Measurements from ENCODE around the gene SYT13.

The SYT13 gene

GRCh38 chr11:45213717-45214116 is 72.4 kb downstream of the SYT13 start:
- no peak overlapping the region for H3K27ac ChIP-seq (ENCODE audit: low read length)
- no peaks in the 10 kb centered on the region for H3K9me3 ChIP-seq (ENCODE audit: insufficient read depth, low read length, severe bottlenecking)
- H3K4me3 ChIP-seq (ENCODE audit: low read depth in 1 of 2, low read length in 2 of 2) = no peak overlapping the region
- H3K36me3 ChIP-seq (ENCODE audit: insufficient read depth, low read length) = no peaks in the 10 kb centered on the region
- no peak overlapping the region for H2AFZ ChIP-seq (ENCODE audit: low read depth, low read length)
- H3K4me2 ChIP-seq (ENCODE audit: insufficient read depth, low read length) = no peak overlapping the region
- no peaks in the 10 kb centered on the region for H4K20me1 ChIP-seq (ENCODE audit: insufficient read depth, low read length)
- no peaks in the 10 kb centered on the region for H3K79me2 ChIP-seq (ENCODE audit: insufficient read depth, low read length)
- no peak for ATAC-seq (ENCODE audit: insufficient read depth, low read depth)
- no peak overlapping the region for H3K9ac ChIP-seq (ENCODE audit: low read depth, low read length)
- H3K4me1 ChIP-seq (ENCODE audit: insufficient read depth, low read length) = peaks cover 5% of the 10 kb centered on the region; the same call in 1 of the 2 replicates
- no peak for DNase-seq
- no peak for TF ChIP-seq CTCF (IDR thresholded peaks at IDR 0.05; ENCODE audit: borderline replicate concordance, extremely low read depth, low read length, poor library complexity, severe bottlenecking)
- TF ChIP-seq EZH2 (IDR thresholded peaks at IDR 0.05; ENCODE audit: borderline replicate concordance, low read depth, low read length, severe bottlenecking) = no peak
- no peaks in the 10 kb centered on the region for H3K27me3 ChIP-seq (ENCODE audit: insufficient read depth, low read length, poor library complexity)

GRCh38 chr11:45213316-45213665 is 72.8 kb downstream of the SYT13 start:
- TF ChIP-seq EZH2 (IDR thresholded peaks at IDR 0.05; ENCODE audit: borderline replicate concordance, low read depth, low read length, severe bottlenecking) (no peak), CTCF (IDR thresholded peaks at IDR 0.05; ENCODE audit: borderline replicate concordance, extremely low read depth, low read length, poor library complexity, severe bottlenecking) (no peak)
- Histone ChIP-seq H3K4me3 (ENCODE audit: low read depth in 1 of 2, low read length in 2 of 2) (no peak overlapping the region), H3K4me1 (ENCODE audit: insufficient read depth, low read length) (peaks cover 5% of the 10 kb centered on the region; the same call in 1 of the 2 replicates), H2AFZ (ENCODE audit: low read depth, low read length) (no peak overlapping the region), H3K4me2 (ENCODE audit: insufficient read depth, low read length) (no peak overlapping the region), H3K9me3 (ENCODE audit: insufficient read depth, low read length, severe bottlenecking) (no peaks in the 10 kb centered on the region), H4K20me1 (ENCODE audit: insufficient read depth, low read length) (no peaks in the 10 kb centered on the region), H3K9ac (ENCODE audit: low read depth, low read length) (no peak overlapping the region), H3K27ac (ENCODE audit: low read length) (no peak overlapping the region), H3K27me3 (ENCODE audit: insufficient read depth, low read length, poor library complexity) (no peaks in the 10 kb centered on the region), H3K79me2 (ENCODE audit: insufficient read depth, low read length) (no peaks in the 10 kb centered on the region), H3K36me3 (ENCODE audit: insufficient read depth, low read length) (no peaks in the 10 kb centered on the region)
- no peak for DNase-seq
- ATAC-seq (ENCODE audit: insufficient read depth, low read depth) = no peak

GRCh38 chr11:45212566-45213315 is 73.4 kb downstream of the SYT13 start:
- Histone ChIP-seq H3K4me1 (ENCODE audit: insufficient read depth, low read length) (peaks cover 5% of the 10 kb centered on the region; the same call in 1 of the 2 replicates), H4K20me1 (ENCODE audit: insufficient read depth, low read length) (no peaks in the 10 kb centered on the region), H2AFZ (ENCODE audit: low read depth, low read length) (no peak overlapping the region), H3K79me2 (ENCODE audit: insufficient read depth, low read length) (no peaks in the 10 kb centered on the region), H3K4me3 (ENCODE audit: low read depth in 1 of 2, low read length in 2 of 2) (no peak overlapping the region), H3K9ac (ENCODE audit: low read depth, low read length) (no peak overlapping the region), H3K27ac (ENCODE audit: low read length) (no peak overlapping the region), H3K27me3 (ENCODE audit: insufficient read depth, low read length, poor library complexity) (no peaks in the 10 kb centered on the region), H3K4me2 (ENCODE audit: insufficient read depth, low read length) (no peak overlapping the region), H3K9me3 (ENCODE audit: insufficient read depth, low read length, severe bottlenecking) (no peaks in the 10 kb centered on the region), H3K36me3 (ENCODE audit: insufficient read depth, low read length) (no peaks in the 10 kb centered on the region)
- DNase-seq = no peak
- TF ChIP-seq CTCF (IDR thresholded peaks at IDR 0.05; ENCODE audit: borderline replicate concordance, extremely low read depth, low read length, poor library complexity, severe bottlenecking) (peak; percentile 31), EZH2 (IDR thresholded peaks at IDR 0.05; ENCODE audit: borderline replicate concordance, low read depth, low read length, severe bottlenecking) (no peak)
- ATAC-seq (ENCODE audit: insufficient read depth, low read depth) = no peak

Data from DND-41 (cell line).